HG02588 (cell line): ENCODE results near the gene TPSAB1.

Experiments used
- ATAC-seq: cut with Tn5 transposase; IDR thresholded peaks from one replicate; pipeline ENCODE4 v1.9.1; 2021; ENCODE audit warnings: mild to moderate bottlenecking, moderate library complexity; ENCODE audit not compliant: unreplicated experiment

The TPSAB1 gene

GRCh38 chr16:1209081-1209480, 31.4 kb upstream of the TPSAB1 start:
- no peak for ATAC-seq

- ATAC-seq = no peak
These were observed 30.0 kb upstream of the TPSAB1 start for GRCh38 chr16:1210461-1210860.

- no peak for ATAC-seq
These were observed 28.8 kb upstream of the TPSAB1 start for GRCh38 chr16:1211451-1212268.

GRCh38 chr16:1212616-1213194, 27.8 kb upstream of the TPSAB1 start:
- ATAC-seq = no peak

GRCh38 chr16:1213231-1213630, 27.3 kb upstream of the TPSAB1 start:
- ATAC-seq = no peak

- no peak for ATAC-seq
These were observed 26.6 kb upstream of the TPSAB1 start for GRCh38 chr16:1213796-1214372.

GRCh38 chr16:1214719-1215118, 25.8 kb upstream of the TPSAB1 start:
- ATAC-seq = no peak

GRCh38 chr16:1215574-1216295, 24.8 kb upstream of the TPSAB1 start:
- no peak for ATAC-seq

GRCh38 chr16:1216296-1216619, 24.2 kb upstream of the TPSAB1 start:
- ATAC-seq = no peak

- ATAC-seq = no peak
These were observed 23.7 kb upstream of the TPSAB1 start for GRCh38 chr16:1216681-1217400.

- no peak for ATAC-seq
These were observed 23.0 kb upstream of the TPSAB1 start for GRCh38 chr16:1217526-1217925.

- ATAC-seq = no peak
These were observed 22.2 kb upstream of the TPSAB1 start for GRCh38 chr16:1218061-1218929.

- no peak for ATAC-seq
These were observed 21.4 kb upstream of the TPSAB1 start for GRCh38 chr16:1218930-1219611.

- ATAC-seq = no peak
These were observed 20.3 kb upstream of the TPSAB1 start for GRCh38 chr16:1220098-1220728.

GRCh38 chr16:1220841-1221627, 19.5 kb upstream of the TPSAB1 start:
- ATAC-seq = no peak

- ATAC-seq = no peak
These were observed 18.6 kb upstream of the TPSAB1 start for GRCh38 chr16:1221628-1222552.
